DOHH2 (cell line): ENCODE measurements around the gene THBD.

Experiments used
- H3F3A ChIP-seq: fragments of 200-600 bp; sonication (generic), shearing (Covaris generic); 2 replicates; pipeline ENCODE4 v1.6.0; 2016; ENCODE audit warnings: antibody characterized with exemption, mild to moderate bottlenecking; ENCODE audit not compliant: control insufficient read depth, insufficient read depth
- H3K27ac ChIP-seq: fragments of 200-600 bp; sonication (generic); 2 replicates; pipeline ENCODE4 v1.5.1; 2014; ENCODE audit warnings: low read depth, mild to moderate bottlenecking, low read length, moderate library complexity
- H3K27me3 ChIP-seq: fragments of 200-600 bp; sonication (generic); 2 replicates; pipeline ENCODE4 v1.6.1; 2014; ENCODE audit warnings: mild to moderate bottlenecking, low read length, mixed read lengths; ENCODE audit not compliant: control insufficient read depth
- H3K36me3 ChIP-seq: fragments of 200-600 bp; sonication (generic); 2 replicates; pipeline ENCODE4 v1.6.1; 2014; ENCODE audit warnings: mild to moderate bottlenecking, low read length, moderate library complexity, mixed read lengths; ENCODE audit not compliant: control insufficient read depth
- H3K4me1 ChIP-seq: fragments of 200-600 bp; sonication (generic); 2 replicates; pipeline ENCODE4 v1.6.1; 2014; ENCODE audit warnings: mild to moderate bottlenecking, low read length, mixed read lengths; ENCODE audit not compliant: control insufficient read depth
- H3K4me2 ChIP-seq: fragments of 200-600 bp; sonication (generic); 2 replicates; pipeline ENCODE4 v1.6.0; 2014; ENCODE audit warnings: mild to moderate bottlenecking, low read length, moderate library complexity
- H3K4me3 ChIP-seq: fragments of 200-600 bp; sonication (generic); 2 replicates; pipeline ENCODE4 v1.5.1; 2014; ENCODE audit warnings: mild to moderate bottlenecking, low read length, mixed read lengths
- H3K79me2 ChIP-seq: fragments of 200-600 bp; sonication (generic); 2 replicates; pipeline ENCODE4 v1.6.1; 2014; ENCODE audit warnings: mild to moderate bottlenecking, low read length, mixed read lengths; ENCODE audit not compliant: control insufficient read depth
- H3K9me2 ChIP-seq: fragments of 200-600 bp; sonication (generic); replicated peaks from 2 replicates; pipeline ENCODE4 v1.6.1; 2014; ENCODE audit warnings: mild to moderate bottlenecking, low read length, mixed read lengths; ENCODE audit not compliant: control insufficient read depth
- H3K9me3 ChIP-seq: fragments of 200-600 bp; sonication (generic); 2 replicates; pipeline ENCODE4 v1.6.1; 2014; ENCODE audit warnings: antibody characterized with exemption, low read length, mixed read lengths; ENCODE audit not compliant: control insufficient read depth, insufficient read depth
- H4K20me1 ChIP-seq: fragments of 200-600 bp; sonication (generic); 2 replicates; pipeline ENCODE4 v1.6.0; 2014; ENCODE audit warnings: low read depth, mild to moderate bottlenecking, antibody characterized with exemption, low read length, moderate library complexity; ENCODE audit not compliant: control insufficient read depth, insufficient read depth
- EZH2phosphoT487 ChIP-seq: fragments of 200-600 bp; sonication (generic); IDR thresholded peaks from 2 replicates; pipeline ENCODE4 v1.6.1; 2017; ENCODE audit warnings: borderline replicate concordance, mild to moderate bottlenecking, antibody characterized with exemption, low read length, moderate library complexity, mixed read lengths
- TF ChIP-seq, protein P1 (sequence below): fragments of 200-600 bp; sonication (generic); IDR thresholded peaks from one replicate; pipeline ENCODE4 v1.5.1; 2014; ENCODE audit warnings: antibody characterized with exemption, mild to moderate bottlenecking, low read depth, low read length; ENCODE audit not compliant: poor library complexity, severe bottlenecking

The THBD gene

DNA sequence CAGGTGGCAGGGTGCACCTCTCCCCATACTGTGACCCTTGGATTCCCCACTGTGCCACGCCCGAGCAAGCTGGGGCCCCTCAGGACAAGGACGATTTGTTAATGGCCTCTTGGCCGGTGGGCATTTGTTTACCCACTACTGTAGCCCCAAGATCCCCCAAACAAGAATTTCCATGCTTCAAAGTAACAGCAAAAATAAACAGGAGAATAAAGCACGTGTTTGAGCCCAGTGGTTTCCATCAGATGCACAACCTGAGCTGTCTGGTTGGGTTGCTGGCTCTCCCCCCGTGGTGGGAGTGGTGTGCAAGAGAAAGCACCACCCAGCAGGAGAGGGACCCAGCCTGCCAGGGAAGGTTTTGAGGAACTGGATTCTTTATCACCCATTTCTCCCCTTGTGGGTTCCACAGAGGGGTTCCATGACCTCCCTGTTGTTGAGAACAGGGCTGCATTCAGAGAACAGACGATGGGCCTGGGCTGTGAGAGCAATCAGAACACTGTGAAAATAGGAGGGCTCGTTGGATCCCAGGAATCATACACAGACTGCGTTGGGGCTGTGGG is 31.9 kb upstream of the THBD start:
- Histone ChIP-seq H3K4me3 (no peak overlapping the region), H3K4me2 (no peak overlapping the region), H3K27me3 (no peaks in the 10 kb centered on the region), H3F3A (no peaks in the 10 kb centered on the region), H3K79me2 (no peaks in the 10 kb centered on the region), H4K20me1 (no peaks in the 10 kb centered on the region), H3K4me1 (no peaks in the 10 kb centered on the region), H3K27ac (no peak overlapping the region), H3K9me2 (no peaks in the 10 kb centered on the region), H3K9me3 (no peaks in the 10 kb centered on the region), H3K36me3 (no peaks in the 10 kb centered on the region)
- no peak for TF ChIP-seq EZH2phosphoT487
- TF ChIP-seq, protein P1, sequence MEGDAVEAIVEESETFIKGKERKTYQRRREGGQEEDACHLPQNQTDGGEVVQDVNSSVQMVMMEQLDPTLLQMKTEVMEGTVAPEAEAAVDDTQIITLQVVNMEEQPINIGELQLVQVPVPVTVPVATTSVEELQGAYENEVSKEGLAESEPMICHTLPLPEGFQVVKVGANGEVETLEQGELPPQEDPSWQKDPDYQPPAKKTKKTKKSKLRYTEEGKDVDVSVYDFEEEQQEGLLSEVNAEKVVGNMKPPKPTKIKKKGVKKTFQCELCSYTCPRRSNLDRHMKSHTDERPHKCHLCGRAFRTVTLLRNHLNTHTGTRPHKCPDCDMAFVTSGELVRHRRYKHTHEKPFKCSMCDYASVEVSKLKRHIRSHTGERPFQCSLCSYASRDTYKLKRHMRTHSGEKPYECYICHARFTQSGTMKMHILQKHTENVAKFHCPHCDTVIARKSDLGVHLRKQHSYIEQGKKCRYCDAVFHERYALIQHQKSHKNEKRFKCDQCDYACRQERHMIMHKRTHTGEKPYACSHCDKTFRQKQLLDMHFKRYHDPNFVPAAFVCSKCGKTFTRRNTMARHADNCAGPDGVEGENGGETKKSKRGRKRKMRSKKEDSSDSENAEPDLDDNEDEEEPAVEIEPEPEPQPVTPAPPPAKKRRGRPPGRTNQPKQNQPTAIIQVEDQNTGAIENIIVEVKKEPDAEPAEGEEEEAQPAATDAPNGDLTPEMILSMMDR: no peak

DNA sequence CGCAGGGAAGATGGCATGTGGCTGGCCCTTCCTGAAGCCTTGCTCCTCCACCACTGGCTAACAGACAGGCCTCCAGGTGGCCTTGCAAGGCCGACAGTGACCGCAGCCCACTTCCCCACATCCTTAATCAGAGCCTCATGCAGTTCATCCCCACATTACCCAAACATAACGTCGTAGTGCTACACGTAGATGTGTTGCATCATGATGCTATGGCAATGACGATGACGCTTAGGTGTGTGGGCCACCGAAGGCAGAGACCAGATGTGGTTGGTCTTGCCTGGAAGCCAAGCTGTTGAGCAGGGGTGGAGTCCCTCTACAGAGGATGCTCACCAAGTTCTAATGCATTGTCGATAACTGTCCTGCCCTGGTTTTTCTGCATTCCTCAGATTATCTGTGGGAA is 31.0 kb upstream of the THBD start:
- TF ChIP-seq EZH2phosphoT487: no peak
- TF ChIP-seq, protein P1: no peak
- Histone ChIP-seq H3K4me2 (no peak overlapping the region), H3K4me1 (no peaks in the 10 kb centered on the region), H3K27ac (no peak overlapping the region), H3K79me2 (no peaks in the 10 kb centered on the region), H3K4me3 (no peak overlapping the region), H3K9me2 (no peaks in the 10 kb centered on the region), H3K27me3 (no peaks in the 10 kb centered on the region), H4K20me1 (no peaks in the 10 kb centered on the region), H3K9me3 (no peaks in the 10 kb centered on the region), H3K36me3 (no peaks in the 10 kb centered on the region), H3F3A (no peaks in the 10 kb centered on the region)

DNA sequence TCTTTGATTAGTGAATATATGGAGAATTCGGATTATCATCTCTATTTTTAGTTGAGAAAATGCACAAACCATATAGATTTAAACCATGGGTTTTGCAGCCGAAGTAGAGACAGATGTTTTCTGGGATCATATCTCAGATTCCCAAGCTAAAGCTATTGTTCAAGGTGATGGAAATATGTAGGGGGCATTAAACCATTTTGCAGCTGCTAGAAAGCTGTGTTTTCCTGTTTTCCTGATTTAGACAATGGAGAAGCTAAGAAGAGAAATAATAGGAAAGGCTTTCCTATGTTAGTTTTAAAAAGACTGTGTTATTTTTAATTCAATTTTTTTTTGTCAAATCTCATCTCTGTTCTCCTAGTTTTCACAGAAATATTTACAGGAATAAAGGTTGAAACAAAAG is 30.5 kb upstream of the THBD start:
- TF ChIP-seq EZH2phosphoT487: no peak
- TF ChIP-seq, protein P1: no peak
- Histone ChIP-seq H3K27me3 (no peaks in the 10 kb centered on the region), H3F3A (no peaks in the 10 kb centered on the region), H3K36me3 (no peaks in the 10 kb centered on the region), H3K4me2 (no peak overlapping the region), H3K4me3 (no peak overlapping the region), H3K27ac (no peak overlapping the region), H3K9me2 (no peaks in the 10 kb centered on the region), H3K4me1 (no peaks in the 10 kb centered on the region), H3K9me3 (no peaks in the 10 kb centered on the region), H3K79me2 (no peaks in the 10 kb centered on the region), H4K20me1 (no peaks in the 10 kb centered on the region)
